ENCODE results near the gene ABCA4. TPM values are rescaled to one million over a fixed set of nuclear protein-coding genes. Genes with fewer than 3 reads are reported as not detected.

ABCA4 gene
- total and polyA plus RNA-seq, 2 of the 8 experiments (the other 6 are each of a cell fraction or from before 2014, with no cell fraction given), result 0.06 TPM; not detected in 1

- no peaks in the 10 kb centered on the region for H3K79me2 ChIP-seq (ENCODE audit: control insufficient read depth in 1 of 2, insufficient read depth in 2 of 2, low read length in 2 of 2)
- ChIA-PET POLR2A (ENCODE audit: partially characterized antibody) (interaction anchor here (1.4 kb wide), 1 partner anchor 10 kb away, joined by 4 read pairs; no protein-coding TSS in a partner anchor), CTCF (ENCODE audit: partially characterized antibody) (interaction anchor here (0.9 to 12.6 kb wide), 3 partner anchors 21 to 253 kb away, joined by 3 to 119 read pairs (median 3); no protein-coding TSS in a partner anchor)
- H2BK15ac ChIP-seq (ENCODE audit: low read length), result no peak overlapping the region
- no peak for DNase-seq (ENCODE audit: low read depth in 1 of 2, low spot score in 2 of 2)
- H3K4ac ChIP-seq (replicated peaks; ENCODE audit: insufficient read length, low read depth, low read length), result no peak overlapping the region
- no peaks in the 10 kb centered on the region for H3K79me1 ChIP-seq (ENCODE audit: low read depth, low read length)
- H4K91ac ChIP-seq (replicated peaks; ENCODE audit: insufficient read length, low read length), result no peak overlapping the region
- no peak overlapping the region for H4K5ac ChIP-seq (ENCODE audit: insufficient read length, low read depth, low read length)
- no peak overlapping the region for H2BK20ac ChIP-seq (ENCODE audit: low read length)
- no peak overlapping the region for H3K14ac ChIP-seq (ENCODE audit: insufficient read length)
- H3K9me3 ChIP-seq (ENCODE audit: insufficient read depth in 2 of 2, low read depth in 1 of 2, low read length in 1 of 2), result no peaks in the 10 kb centered on the region
- no peaks in the 10 kb centered on the region for H3K36me3 ChIP-seq (ENCODE audit: control insufficient read depth in 2 of 4, insufficient read depth in 4 of 4, low read length in 3 of 4)
- no peak overlapping the region for H3K27ac ChIP-seq (ENCODE audit: low read depth, low read length)
- H4K20me1 ChIP-seq (replicated peaks in 1 of 2; ENCODE audit: control insufficient read depth in 1 of 2, insufficient read depth in 2 of 2, low read length in 2 of 2), result no peaks in the 10 kb centered on the region
- no peak overlapping the region for H2BK120ac ChIP-seq (replicated peaks; ENCODE audit: low read depth, low read length)
- 82% methylated on average over 7 of the region's 7 CpGs; no CpG with 5 or more reads in 1 of the 2 experiments for WGBS, 2 experiments (ENCODE audit: extremely low coverage in 1 of 2, insufficient coverage in 1 of 2, insufficient read length in 1 of 2, insufficient replicate concordance in 2 of 2, low coverage in 1 of 2, low lambda C conversion rate in 2 of 2, missing lambda C conversion rate in 1 of 2)
- H2AFZ ChIP-seq (ENCODE audit: low read length), result no peak overlapping the region
- H3K4me3 ChIP-seq (ENCODE audit: extremely low read depth in 1 of 4, insufficient read depth in 2 of 4, low read depth in 3 of 4, low read length in 4 of 4), result no peak overlapping the region
- FAIRE-seq, result no peak
- H3K9ac ChIP-seq (replicated peaks in 1 of 4; ENCODE audit: extremely low read depth in 1 of 4, low read depth in 3 of 4, low read length in 3 of 4), result no peak overlapping the region
- H3K4me1 ChIP-seq (replicated peaks in 1 of 4; ENCODE audit: control insufficient read depth in 3 of 4, insufficient read depth in 4 of 4, low read length in 3 of 4), result peaks cover 0 to 3% (median under 1%) of the 10 kb centered on the region in 4 experiments; a peak in 1 of 7 replicates
- H2BK5ac ChIP-seq (ENCODE audit: low read depth, low read length), result no peak overlapping the region
- no peaks in the 10 kb centered on the region; a peak in 3 of 7 replicates for H3K27me3 ChIP-seq (replicated peaks in 1 of 4; ENCODE audit: control insufficient read depth in 3 of 4, extremely low read depth in 1 of 4, insufficient read depth in 3 of 4, low read length in 3 of 4)
- H2BK12ac ChIP-seq (ENCODE audit: low read depth, low read length), result no peak overlapping the region
- no peak overlapping the region for H4K8ac ChIP-seq (ENCODE audit: extremely low read depth, insufficient read depth, low read length)
- no peaks in the 10 kb centered on the region for H3K23me2 ChIP-seq (ENCODE audit: low read depth, low read length)
- no peak overlapping the region for H3K4me2 ChIP-seq (ENCODE audit: insufficient read depth in 1 of 2, low read depth in 2 of 2, low read length in 2 of 2)
- H3K23ac ChIP-seq (ENCODE audit: insufficient read length), result no peak overlapping the region
- no peak overlapping the region for H2AK5ac ChIP-seq (ENCODE audit: low read depth, low read length)
- H3K18ac ChIP-seq (ENCODE audit: extremely low read depth, low read length), result no peak overlapping the region
- H3K56ac ChIP-seq (replicated peaks; ENCODE audit: insufficient read length, low read depth, low read length), result no peak overlapping the region
- no peak for TF ChIP-seq TBP (IDR thresholded peaks at IDR 0.05; ENCODE audit: low read depth, low read length)
- TF ChIP-seq SUZ12 (IDR thresholded peaks at IDR 0.05; ENCODE audit: low read length), result no peak
- TF ChIP-seq ASH2L (IDR thresholded peaks at IDR 0.05; ENCODE audit: low read length), result no peak
- no peak for TF ChIP-seq E2F6 (IDR thresholded peaks at IDR 0.05)
- no peak for TF ChIP-seq TEAD4 (IDR thresholded peaks at IDR 0.05; ENCODE audit: low read depth, low read length)
- TF ChIP-seq TAF1 (IDR thresholded peaks at IDR 0.05; ENCODE audit: low read depth, low read length), result no peak
- TF ChIP-seq SP1 (IDR thresholded peaks at IDR 0.05; ENCODE audit: low read depth, low read length), result no peak
- no peak for TF ChIP-seq POLR2AphosphoS5 (IDR thresholded peaks at IDR 0.05; ENCODE audit: low read depth, low read length)
- TF ChIP-seq GABPA (IDR thresholded peaks at IDR 0.05; ENCODE audit: borderline replicate concordance, insufficient read depth, low read length), result no peak
- TF ChIP-seq HDAC2 (IDR thresholded peaks at IDR 0.05; ENCODE audit: borderline replicate concordance in 1 of 2, low read depth in 2 of 2, low read length in 2 of 2), result no peak
- TF ChIP-seq SIX5 (IDR thresholded peaks at IDR 0.05; ENCODE audit: low read depth, low read length), result no peak
- TF ChIP-seq NRF1 (IDR thresholded peaks at IDR 0.05; ENCODE audit: low read depth, low read length), result no peak
- TF ChIP-seq MAFK (IDR thresholded peaks at IDR 0.05; ENCODE audit: low read depth, low read length), result no peak
Measured at GRCh38 chr1:94081566-94082344, 39.2 kb downstream of the ABCA4 start.
